Measurements from ENCODE around the gene KRT71.

KRT71 gene

GRCh38 chr12:52566847-52567291 is 13.9 kb upstream of the KRT71 start:
- H3K4me3 ChIP-seq (ENCODE audit: low read depth, low read length): no peak overlapping the region
- DNase-seq (ENCODE audit: low read depth): no peak
- TF ChIP-seq POLR2A (IDR thresholded peaks at IDR 0.05; ENCODE audit: extremely low read depth, insufficient read length) (no peak), MAX (IDR thresholded peaks at IDR 0.05; ENCODE audit: low read depth, low read length) (no peak), MYC (IDR thresholded peaks at IDR 0.05; ENCODE audit: low read depth, low read length) (no peak)
- TF ChIP-seq, protein P1, sequence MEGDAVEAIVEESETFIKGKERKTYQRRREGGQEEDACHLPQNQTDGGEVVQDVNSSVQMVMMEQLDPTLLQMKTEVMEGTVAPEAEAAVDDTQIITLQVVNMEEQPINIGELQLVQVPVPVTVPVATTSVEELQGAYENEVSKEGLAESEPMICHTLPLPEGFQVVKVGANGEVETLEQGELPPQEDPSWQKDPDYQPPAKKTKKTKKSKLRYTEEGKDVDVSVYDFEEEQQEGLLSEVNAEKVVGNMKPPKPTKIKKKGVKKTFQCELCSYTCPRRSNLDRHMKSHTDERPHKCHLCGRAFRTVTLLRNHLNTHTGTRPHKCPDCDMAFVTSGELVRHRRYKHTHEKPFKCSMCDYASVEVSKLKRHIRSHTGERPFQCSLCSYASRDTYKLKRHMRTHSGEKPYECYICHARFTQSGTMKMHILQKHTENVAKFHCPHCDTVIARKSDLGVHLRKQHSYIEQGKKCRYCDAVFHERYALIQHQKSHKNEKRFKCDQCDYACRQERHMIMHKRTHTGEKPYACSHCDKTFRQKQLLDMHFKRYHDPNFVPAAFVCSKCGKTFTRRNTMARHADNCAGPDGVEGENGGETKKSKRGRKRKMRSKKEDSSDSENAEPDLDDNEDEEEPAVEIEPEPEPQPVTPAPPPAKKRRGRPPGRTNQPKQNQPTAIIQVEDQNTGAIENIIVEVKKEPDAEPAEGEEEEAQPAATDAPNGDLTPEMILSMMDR (IDR thresholded peaks at IDR 0.05; ENCODE audit: low read depth, low read length): no peak

DNA sequence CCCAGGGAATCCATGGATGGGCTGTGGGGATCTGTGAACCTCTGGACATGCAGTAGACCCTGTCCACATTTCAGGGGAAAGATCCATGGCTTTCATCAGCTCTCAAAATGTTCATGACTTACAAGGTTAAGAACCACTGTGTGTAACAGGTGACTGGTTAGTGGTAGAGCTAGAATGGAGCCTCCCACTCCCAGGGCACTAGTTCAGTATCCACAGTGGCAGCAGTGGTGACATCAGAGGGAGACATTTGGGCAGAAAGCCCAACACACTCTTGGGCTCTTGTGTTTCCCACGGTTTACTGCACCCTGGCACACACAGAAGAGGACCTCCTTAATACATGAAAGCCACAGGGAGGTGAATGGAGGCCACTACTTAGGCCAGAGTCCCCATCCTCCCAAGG is 11.6 kb upstream of the KRT71 start:
- no peak for DNase-seq (ENCODE audit: low read depth)
- H3K4me3 ChIP-seq (ENCODE audit: low read depth, low read length): no peak overlapping the region
- TF ChIP-seq, protein P1 (IDR thresholded peaks at IDR 0.05; ENCODE audit: low read depth, low read length): no peak
- TF ChIP-seq MYC (IDR thresholded peaks at IDR 0.05; ENCODE audit: low read depth, low read length) (no peak), MAX (IDR thresholded peaks at IDR 0.05; ENCODE audit: low read depth, low read length) (no peak), POLR2A (IDR thresholded peaks at IDR 0.05; ENCODE audit: extremely low read depth, insufficient read length) (no peak)

DNA sequence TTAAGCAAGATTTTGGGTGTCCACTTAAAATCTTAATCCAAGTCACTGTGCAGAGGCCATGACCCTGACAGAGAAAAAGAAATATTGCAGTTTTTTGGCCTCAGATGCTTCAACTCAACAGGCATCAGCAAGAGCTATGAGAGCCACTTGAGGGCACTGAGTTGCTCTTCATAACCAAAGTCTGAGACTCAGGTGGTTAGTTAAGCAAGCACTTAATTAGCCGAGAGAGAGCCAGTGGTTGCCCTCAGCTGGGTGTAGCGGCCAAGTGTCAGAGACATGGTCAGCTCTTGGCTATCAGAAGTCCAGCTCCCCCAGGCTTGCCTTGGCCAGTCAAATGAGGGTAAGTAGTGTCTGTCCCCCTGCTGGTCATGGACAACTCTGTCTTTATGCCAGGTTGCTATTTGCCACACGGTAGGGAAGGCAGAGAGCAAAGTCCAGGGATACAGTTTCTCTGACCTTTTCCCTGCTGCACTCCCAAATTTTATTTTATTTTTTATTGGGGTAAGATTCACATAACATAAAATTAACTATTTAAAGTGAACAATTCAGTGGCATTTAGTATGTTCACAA is 9.0 kb upstream of the KRT71 start:
- no peak overlapping the region for H3K4me3 ChIP-seq (ENCODE audit: low read depth, low read length)
- no peak for DNase-seq (ENCODE audit: low read depth)
- TF ChIP-seq MAX (IDR thresholded peaks at IDR 0.05; ENCODE audit: low read depth, low read length) (no peak), MYC (IDR thresholded peaks at IDR 0.05; ENCODE audit: low read depth, low read length) (no peak), POLR2A (IDR thresholded peaks at IDR 0.05; ENCODE audit: extremely low read depth, insufficient read length) (no peak)
- TF ChIP-seq, protein P1 (IDR thresholded peaks at IDR 0.05; ENCODE audit: low read depth, low read length): peak; percentile 20

GRCh38 chr12:52559979-52560378 is 7.0 kb upstream of the KRT71 start:
- TF ChIP-seq, protein P1 (IDR thresholded peaks at IDR 0.05; ENCODE audit: low read depth, low read length): no peak
- TF ChIP-seq MAX (IDR thresholded peaks at IDR 0.05; ENCODE audit: low read depth, low read length) (no peak), MYC (IDR thresholded peaks at IDR 0.05; ENCODE audit: low read depth, low read length) (no peak), POLR2A (IDR thresholded peaks at IDR 0.05; ENCODE audit: extremely low read depth, insufficient read length) (no peak)
- no peak for DNase-seq (ENCODE audit: low read depth)
- H3K4me3 ChIP-seq (ENCODE audit: low read depth, low read length): no peak overlapping the region

DNA sequence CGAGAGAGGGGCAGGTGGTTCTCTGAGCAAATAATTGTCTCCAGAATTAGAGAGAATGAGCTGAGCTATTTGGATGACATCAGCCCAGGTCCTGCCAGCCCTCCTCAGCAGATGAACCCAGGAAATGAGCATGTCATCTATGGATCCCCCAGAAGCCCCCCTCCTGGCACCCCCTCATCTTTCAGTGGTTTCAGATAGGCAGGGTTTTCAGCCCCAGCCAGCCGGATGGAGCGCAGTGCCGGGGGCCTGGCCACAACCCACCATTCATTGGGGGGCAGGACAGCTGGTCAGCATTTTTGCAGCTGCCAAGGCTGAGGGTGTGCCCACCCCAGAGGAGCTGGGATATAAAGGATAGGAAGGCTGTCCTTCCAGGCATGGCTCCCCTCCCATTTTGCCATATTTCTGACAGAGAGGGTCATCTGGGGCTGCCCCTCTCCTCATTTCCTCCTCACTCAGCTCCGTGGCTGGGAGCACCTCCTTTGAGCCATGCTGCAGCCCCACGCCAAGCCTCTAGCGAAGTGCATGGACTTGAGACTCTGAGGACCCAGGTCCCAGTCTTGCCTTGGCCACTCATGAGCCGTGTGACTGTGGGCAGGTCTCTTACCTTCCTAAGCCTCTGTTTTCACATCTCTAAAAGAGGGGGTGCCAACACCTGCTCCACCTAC is 6.0 kb upstream of the KRT71 start:
- no peak for DNase-seq (ENCODE audit: low read depth)
- no peak for TF ChIP-seq MYC (IDR thresholded peaks at IDR 0.05; ENCODE audit: low read depth, low read length)
- TF ChIP-seq, protein P1 (IDR thresholded peaks at IDR 0.05; ENCODE audit: low read depth, low read length): no peak
- TF ChIP-seq POLR2A (IDR thresholded peaks at IDR 0.05; ENCODE audit: extremely low read depth, insufficient read length): no peak
- TF ChIP-seq MAX (IDR thresholded peaks at IDR 0.05; ENCODE audit: low read depth, low read length): no peak
- no peak overlapping the region for H3K4me3 ChIP-seq (ENCODE audit: low read depth, low read length)
